Lower leg skin (tissue), 3 donors: Measurements from ENCODE around the gene ADM.

Source experiments
- CTCF ChIP-seq, 3 donors: fragments of 450-650 bp; IDR thresholded peaks; one replicate each; pipeline ENCODE4 v1.5.1; 2016; ENCODE audit warnings: antibody characterized with exemption in 3 of 3, mild to moderate bottlenecking in 3 of 3, moderate library complexity in 2 of 3
- POLR2A ChIP-seq, 2 donors: fragments of 450-650 bp; IDR thresholded peaks; one replicate each; pipeline ENCODE4 v1.6.1; 2016 to 2017; ENCODE audit warnings: antibody characterized with exemption in 2 of 2, mild to moderate bottlenecking in 1 of 2, moderate library complexity in 1 of 2

- TF ChIP-seq POLR2A (IDR thresholded peaks at IDR 0.05): no peak
- no peak for TF ChIP-seq CTCF (IDR thresholded peaks at IDR 0.05)
These were observed 16.0 kb downstream of the ADM start for GRCh38 chr11:10320736-10321465.
